GM12892 (cell line): Measurements from ENCODE around the gene P3H1.
A peak's percentile ranks its signal among the peaks of the same experiment; 100 is the strongest.
"Not testable (repeated sequence)": the region's sequence is repeated elsewhere in the genome, so short reads cannot be mapped to it uniquely, and the experiment has no call there.

Source experiments
- DNase-seq: peaks from one replicate; pipeline ENCODE4 v3.0.0; 2011; ENCODE audit not compliant: insufficient read length
- FAIRE-seq: peaks from 2 replicates; lab custom pipeline; 2011; peaks lifted over from hg19 to GRCh38; lab: Jason Lieb, UNC
- POLR2A ChIP-seq: IDR thresholded peaks from 2 replicates; pipeline ENCODE4 v1.6.1; 2011; ENCODE audit warnings: low read depth, low read length, control low read depth
- POLR2AphosphoS5 ChIP-seq: IDR thresholded peaks from 2 replicates; pipeline ENCODE4 v1.6.1; 2011; ENCODE audit warnings: low read depth, low read length, control low read depth
- TAF1 ChIP-seq: IDR thresholded peaks from 2 replicates; pipeline ENCODE4 v1.6.1; 2011; ENCODE audit warnings: low read depth, mild to moderate bottlenecking, control low read depth, low read length, borderline replicate concordance

The P3H1 gene

GRCh38 chr1:42713293-42713692 is 53.5 kb downstream of the P3H1 start:
- DNase-seq (no peak), FAIRE-seq (no peak)
- TF ChIP-seq POLR2A (no peak), POLR2AphosphoS5 (no peak), TAF1 (no peak)

GRCh38 chr1:42712808-42713207 is 54.0 kb downstream of the P3H1 start:
- not testable (repeated sequence) for FAIRE-seq, DNase-seq

- peak; percentile 38 for FAIRE-seq
- TF ChIP-seq POLR2A: peak; percentile 52
- TF ChIP-seq POLR2AphosphoS5: no peak; the same call in 1 of the 2 replicates
- DNase-seq: no peak
Measured at GRCh38 chr1:42703888-42704464, 62.9 kb downstream of the P3H1 start.

- no peak for TF ChIP-seq TAF1
- DNase-seq (no peak), FAIRE-seq (no peak)
Measured at GRCh38 chr1:42700006-42700405, 66.8 kb downstream of the P3H1 start.

- TF ChIP-seq POLR2AphosphoS5 (no peak), POLR2A (no peak), TAF1 (no peak)
- DNase-seq (no peak), FAIRE-seq (peak; percentile 21)
Measured at GRCh38 chr1:42698081-42698813, 68.6 kb downstream of the P3H1 start.
